ENCODE results near the gene VPS37D.

Gene VPS37D

DNA sequence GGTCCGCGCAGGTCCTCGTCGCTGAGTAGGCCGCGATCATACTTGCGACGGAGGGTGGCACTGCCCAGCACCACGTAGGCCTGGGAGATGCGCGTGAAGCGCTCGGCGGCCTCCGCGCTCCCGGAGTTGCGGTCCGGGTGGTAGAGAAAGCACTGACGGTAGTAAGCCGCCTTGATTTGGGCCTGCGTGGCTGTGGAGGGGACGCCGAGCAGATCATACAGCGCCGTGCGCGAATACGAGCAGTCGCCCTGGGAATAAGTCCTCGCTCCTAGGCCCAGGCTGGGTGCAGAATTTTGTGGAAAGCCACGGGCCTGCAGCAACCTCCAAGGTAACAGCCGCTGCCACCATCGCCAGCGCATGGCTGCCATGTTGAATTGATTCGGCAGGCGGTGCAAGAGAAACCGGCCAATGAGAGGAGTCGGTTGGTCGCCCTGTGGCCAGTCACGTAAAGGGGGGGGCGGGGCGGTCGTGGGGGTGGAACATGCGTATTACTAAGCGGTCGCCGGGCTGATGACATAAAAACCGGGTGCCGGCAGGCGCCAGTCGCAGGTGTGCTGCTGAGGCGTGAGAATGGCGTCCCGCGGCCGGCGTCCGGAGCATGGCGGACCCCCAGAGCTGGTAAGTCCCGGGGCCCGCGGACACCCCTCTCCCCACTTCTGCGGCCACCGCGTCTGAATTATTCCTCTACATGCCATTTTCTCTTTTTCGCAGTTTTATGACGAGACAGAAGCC lies 15.6 kb downstream of the VPS37D start, which contains the start of the genes BUD23 and DNAJC30:
Gene BUD23 (plus strand): TSS at position 542 of the 732 bp plus-strand sequence. CDS start 29 bp downstream, at position 571.
Gene DNAJC30 (minus strand): TSS at position 398 of the 732 bp plus-strand sequence. CDS start 30 bp downstream, at position 368.
- peak within 1 kb of the TSS; percentile 86 for H3K27ac ChIP-seq
- peak; percentile 99 for TF ChIP-seq ZFX (IDR thresholded peaks at IDR 0.05)
- TF ChIP-seq, protein P1, sequence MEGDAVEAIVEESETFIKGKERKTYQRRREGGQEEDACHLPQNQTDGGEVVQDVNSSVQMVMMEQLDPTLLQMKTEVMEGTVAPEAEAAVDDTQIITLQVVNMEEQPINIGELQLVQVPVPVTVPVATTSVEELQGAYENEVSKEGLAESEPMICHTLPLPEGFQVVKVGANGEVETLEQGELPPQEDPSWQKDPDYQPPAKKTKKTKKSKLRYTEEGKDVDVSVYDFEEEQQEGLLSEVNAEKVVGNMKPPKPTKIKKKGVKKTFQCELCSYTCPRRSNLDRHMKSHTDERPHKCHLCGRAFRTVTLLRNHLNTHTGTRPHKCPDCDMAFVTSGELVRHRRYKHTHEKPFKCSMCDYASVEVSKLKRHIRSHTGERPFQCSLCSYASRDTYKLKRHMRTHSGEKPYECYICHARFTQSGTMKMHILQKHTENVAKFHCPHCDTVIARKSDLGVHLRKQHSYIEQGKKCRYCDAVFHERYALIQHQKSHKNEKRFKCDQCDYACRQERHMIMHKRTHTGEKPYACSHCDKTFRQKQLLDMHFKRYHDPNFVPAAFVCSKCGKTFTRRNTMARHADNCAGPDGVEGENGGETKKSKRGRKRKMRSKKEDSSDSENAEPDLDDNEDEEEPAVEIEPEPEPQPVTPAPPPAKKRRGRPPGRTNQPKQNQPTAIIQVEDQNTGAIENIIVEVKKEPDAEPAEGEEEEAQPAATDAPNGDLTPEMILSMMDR (conservative IDR thresholded peaks at IDR 0.05), result no peak

DNA sequence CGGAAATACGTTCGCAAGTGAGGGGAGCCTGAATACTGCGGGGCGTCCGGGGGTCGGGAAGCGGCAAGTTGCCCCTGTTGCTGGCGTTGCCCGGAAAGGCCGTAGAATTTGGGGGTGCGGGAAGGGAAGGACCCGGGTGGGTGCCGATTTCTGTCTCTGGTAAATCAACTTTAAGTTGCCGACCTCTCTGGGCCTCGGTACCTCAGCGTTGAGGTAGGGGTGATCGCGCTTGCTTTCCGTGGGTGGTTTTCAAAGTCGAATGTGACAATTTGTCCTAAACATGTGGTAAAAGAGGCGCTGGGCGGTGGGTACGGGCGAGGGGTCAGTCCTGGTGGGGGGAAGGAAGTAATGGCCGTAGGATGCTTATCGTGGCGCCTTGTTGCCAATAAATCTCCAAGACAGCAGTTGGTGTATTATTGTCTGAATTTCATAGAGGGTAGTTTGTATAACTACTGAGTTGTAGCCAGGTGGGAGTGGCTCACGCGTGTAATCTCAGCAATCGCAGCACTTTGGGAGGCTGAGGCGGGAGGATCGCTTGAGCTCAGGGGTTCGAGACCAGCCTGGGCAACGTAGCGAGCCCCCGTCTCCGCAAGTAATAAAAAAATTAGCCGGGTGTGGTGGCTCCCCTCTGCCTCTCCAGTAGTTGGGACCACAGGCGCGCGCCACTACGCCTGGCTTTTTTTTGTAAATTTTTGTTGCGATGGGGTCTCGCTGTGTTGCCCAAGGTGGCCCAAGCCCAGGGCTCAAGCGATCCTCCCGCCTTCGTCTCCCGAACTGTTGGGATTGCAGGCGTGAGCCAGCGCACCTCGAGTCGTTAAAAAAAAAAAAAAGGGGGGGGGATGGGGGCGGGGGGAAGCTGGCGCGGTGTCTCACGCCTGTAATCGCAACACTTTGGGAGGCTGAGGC lies 16.4 kb downstream of the VPS37D start:
- TF ChIP-seq ZFX (IDR thresholded peaks at IDR 0.05), result no peak
- TF ChIP-seq, protein P1 (conservative IDR thresholded peaks at IDR 0.05), result no peak
- peak overlapping the region; percentile 86 for H3K27ac ChIP-seq

DNA sequence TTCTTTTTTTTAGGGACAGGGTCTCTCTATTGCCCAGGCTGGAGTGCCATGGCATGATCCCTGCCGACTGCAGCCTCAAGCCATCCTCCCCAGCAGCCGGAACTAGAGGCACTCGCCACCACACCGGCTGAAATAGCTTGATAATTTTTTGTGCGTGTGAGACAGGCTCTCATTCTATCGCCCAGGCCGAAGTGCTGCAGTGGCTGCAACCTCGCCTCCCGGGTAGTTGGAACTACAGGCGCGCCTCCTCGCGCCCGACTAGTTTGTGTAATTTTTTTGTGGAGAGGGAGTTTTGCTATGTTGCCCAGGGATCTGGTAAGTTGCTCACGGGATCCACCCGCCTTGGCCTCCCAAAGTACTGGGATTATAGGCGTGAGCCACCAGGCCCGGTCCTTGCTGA lies 17.7 kb downstream of the VPS37D start:
- no peak overlapping the region for H3K27ac ChIP-seq
- TF ChIP-seq, protein P1 (conservative IDR thresholded peaks at IDR 0.05), result no peak
- no peak for TF ChIP-seq ZFX (IDR thresholded peaks at IDR 0.05)

DNA sequence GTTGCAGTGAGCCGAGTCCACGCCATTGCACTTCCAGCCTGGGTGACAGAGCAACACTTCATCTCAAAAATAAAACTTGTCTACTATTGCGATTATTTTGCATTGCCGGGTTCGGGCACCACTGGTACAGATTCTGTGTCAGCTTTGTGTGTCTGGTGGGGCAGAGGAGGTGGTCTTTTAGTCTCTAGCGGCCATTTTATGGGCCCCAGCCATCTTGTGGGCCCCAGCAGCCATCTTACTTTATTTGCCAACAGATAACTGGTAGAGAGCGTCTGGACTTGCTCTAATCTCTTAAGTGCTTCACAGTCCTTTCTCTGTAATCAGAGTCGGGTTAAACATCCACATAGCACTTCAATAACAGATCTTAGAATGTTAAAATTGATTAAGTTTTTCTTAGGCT lies 20.7 kb downstream of the VPS37D start:
- TF ChIP-seq, protein P1 (conservative IDR thresholded peaks at IDR 0.05), result no peak
- no peak for TF ChIP-seq ZFX (IDR thresholded peaks at IDR 0.05)

DNA sequence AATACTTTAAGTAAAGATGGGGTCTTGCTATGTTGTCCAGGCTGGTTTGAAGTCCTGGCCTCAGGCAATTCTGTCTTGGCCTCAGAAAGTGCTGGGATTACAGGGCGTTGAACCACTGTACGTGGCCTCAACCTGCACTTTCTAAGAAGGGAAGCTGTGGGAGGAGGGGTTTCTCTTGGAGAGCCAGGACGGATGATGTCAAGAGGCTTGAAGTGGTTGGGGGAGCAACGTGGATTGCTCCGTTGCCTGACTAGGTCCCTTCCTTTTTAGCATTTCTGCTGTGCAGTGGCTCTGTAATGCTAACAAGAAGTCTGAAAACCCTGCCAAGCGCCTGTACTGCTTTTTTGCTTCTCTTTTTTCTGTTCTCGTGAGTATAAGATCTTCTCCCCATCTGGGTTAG lies 23.0 kb downstream of the VPS37D start:
- H3K27ac ChIP-seq, result no peak overlapping the region
- TF ChIP-seq, protein P1 (conservative IDR thresholded peaks at IDR 0.05), result no peak
- TF ChIP-seq ZFX (IDR thresholded peaks at IDR 0.05), result no peak

More for the DNA sequence above, 20.7 kb downstream of the VPS37D start:
- H3K27ac ChIP-seq, result no peak overlapping the region

DNA sequence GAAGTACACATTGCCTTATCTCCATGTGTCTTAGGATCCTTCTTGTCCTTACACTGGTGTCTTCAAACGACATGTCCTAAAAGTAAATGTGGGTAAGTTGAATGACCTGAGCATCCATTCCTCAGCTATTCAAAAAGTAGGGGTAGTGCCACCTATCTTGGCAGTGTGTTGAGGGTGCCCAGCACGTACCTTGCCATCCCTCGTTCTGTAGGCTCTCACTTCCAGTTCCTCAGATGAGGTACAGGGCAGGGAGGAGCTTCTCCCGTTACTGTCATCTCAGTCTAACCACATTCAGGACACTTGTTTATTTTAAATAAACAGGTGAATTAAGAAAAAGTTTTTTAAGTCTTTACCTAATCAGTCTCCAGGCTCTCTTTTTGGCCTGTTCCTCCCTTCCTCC lies 28.7 kb downstream of the VPS37D start:
- TF ChIP-seq, protein P1 (conservative IDR thresholded peaks at IDR 0.05), result no peak
- no peak for TF ChIP-seq ZFX (IDR thresholded peaks at IDR 0.05)
- H3K27ac ChIP-seq, result no peak overlapping the region

DNA sequence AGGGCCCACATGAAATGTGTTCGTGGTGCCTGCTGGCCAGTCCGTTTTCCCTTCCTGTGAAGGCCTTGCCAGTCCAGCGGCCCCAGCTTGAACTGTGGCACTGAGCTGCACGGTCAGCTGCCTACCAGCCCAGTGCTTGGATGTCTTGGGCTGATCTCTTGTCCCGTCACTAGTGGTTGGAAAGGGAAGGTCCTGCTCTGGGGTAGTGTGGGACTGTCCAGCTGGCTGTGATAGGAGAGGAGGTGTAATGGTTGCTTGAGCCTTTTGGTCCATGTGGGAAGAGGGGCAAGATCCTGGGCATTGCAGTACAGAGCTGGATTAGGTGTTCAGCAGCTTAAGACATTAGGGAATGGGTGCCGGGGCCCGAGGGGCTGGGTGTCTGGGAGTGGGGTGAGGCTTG lies 30.8 kb downstream of the VPS37D start:
- no peak for TF ChIP-seq ZFX (IDR thresholded peaks at IDR 0.05)
- TF ChIP-seq, protein P1 (conservative IDR thresholded peaks at IDR 0.05), result no peak
- no peak overlapping the region for H3K27ac ChIP-seq
